SK-N-SH (cell line): ENCODE measurements around the gene RMDN3. TPM values are rescaled to one million over a fixed set of nuclear protein-coding genes. Genes with fewer than 3 reads are reported as not detected.

ENCODE experiments used
- CHD2 ChIP-seq: fragments of 150-350 bp; IDR thresholded peaks from 2 replicates; pipeline ENCODE4 v1.6.1; 2018; ENCODE audit warnings: low read length; ENCODE audit not compliant: partially characterized antibody
- ELF1 ChIP-seq: IDR thresholded peaks from 2 replicates; pipeline ENCODE4 v1.4.0; 2012
- EP300 ChIP-seq, 2 experiments: IDR thresholded peaks; 2 replicates each; pipeline versions ENCODE4 v1.4.0 to v1.6.1; 2012; ENCODE audit warnings: borderline replicate concordance in 1 of 2, low read depth in 1 of 2, low read length in 1 of 2
- EZH2phosphoT487 ChIP-seq: fragments of 200-600 bp; sonication (generic); IDR thresholded peaks from 2 replicates; pipeline ENCODE4 v1.6.1; 2017; ENCODE audit warnings: low read depth, mixed run types, mild to moderate bottlenecking, antibody characterized with exemption, moderate library complexity, borderline replicate concordance
- FOXJ3 ChIP-seq: sonication (generic); formaldehyde crosslinking; IDR thresholded peaks from 2 replicates; pipeline ENCODE4 v1.5.1; 2020; ENCODE audit warnings: mild to moderate bottlenecking, missing genetic modification reagents
- FOXM1 ChIP-seq: IDR thresholded peaks from 2 replicates; pipeline ENCODE4 v1.4.0; 2012; ENCODE audit warnings: low read depth, mild to moderate bottlenecking
- GABPA ChIP-seq: IDR thresholded peaks from 2 replicates; pipeline ENCODE4 v1.4.0; 2012; ENCODE audit warnings: low read depth, mild to moderate bottlenecking
- JUND ChIP-seq: IDR thresholded peaks from 2 replicates; pipeline ENCODE4 v1.4.0; 2012
- MAX ChIP-seq: IDR thresholded peaks from 2 replicates; pipeline ENCODE4 v1.4.0; 2012; ENCODE audit warnings: low read depth
- MEF2A ChIP-seq: IDR thresholded peaks from 2 replicates; pipeline ENCODE4 v1.4.0; 2012; ENCODE audit warnings: low read depth, borderline replicate concordance
- MXI1 ChIP-seq: IDR thresholded peaks from 2 replicates; pipeline ENCODE4 v1.6.1; 2012; ENCODE audit warnings: mild to moderate bottlenecking, low read depth, low read length, improper control_type of control experiment
- NFIC ChIP-seq: IDR thresholded peaks from 2 replicates; pipeline ENCODE4 v1.4.0; 2012; ENCODE audit warnings: borderline replicate concordance
- NRF1 ChIP-seq: IDR thresholded peaks from 2 replicates; pipeline ENCODE4 v1.6.1; 2012; ENCODE audit warnings: low read depth, mild to moderate bottlenecking, low read length
- POLR2AphosphoS5 ChIP-seq: IDR thresholded peaks from 2 replicates; pipeline ENCODE4 v1.6.1; 2012; ENCODE audit warnings: low read depth, low read length
- RCOR1 ChIP-seq: fragments of 150-350 bp; IDR thresholded peaks from 2 replicates; pipeline ENCODE4 v1.6.1; 2017; ENCODE audit warnings: antibody characterized with exemption, low read length
- RFX5 ChIP-seq: IDR thresholded peaks from 2 replicates; pipeline ENCODE4 v1.6.1; 2012; ENCODE audit warnings: mild to moderate bottlenecking, improper control_type of control experiment, low read length
- SIN3A ChIP-seq: IDR thresholded peaks from 2 replicates; pipeline ENCODE4 v1.6.1; 2012; ENCODE audit warnings: low read depth, mild to moderate bottlenecking, low read length, moderate library complexity, borderline replicate concordance
- TAF1 ChIP-seq: IDR thresholded peaks from 2 replicates; pipeline ENCODE4 v1.6.1; 2012; ENCODE audit warnings: low read depth, mild to moderate bottlenecking, low read length, moderate library complexity, borderline replicate concordance
- TEAD4 ChIP-seq: IDR thresholded peaks from 2 replicates; pipeline ENCODE4 v1.4.0; 2012; ENCODE audit warnings: mild to moderate bottlenecking, borderline replicate concordance; ENCODE audit not compliant: insufficient read depth
- USF1 ChIP-seq: IDR thresholded peaks from 2 replicates; pipeline ENCODE4 v1.4.0; 2012; ENCODE audit warnings: low read depth, borderline replicate concordance
- YY1 ChIP-seq: IDR thresholded peaks from 2 replicates; pipeline ENCODE4 v1.4.0; 2012; ENCODE audit warnings: low read depth, mild to moderate bottlenecking
- polyA plus RNA-seq, 3 experiments: library from polyadenylated mRNA; depleted of rRNA; stranded (reverse); fragments of >200 nt; gene quantifications; 2 replicates each; pipeline ENCODE4 v1.2.3, GENCODE V29; 2012
- TF ChIP-seq, protein P1 (sequence below): fragments of 150-350 bp; IDR thresholded peaks from 2 replicates; pipeline ENCODE4 v1.6.1; 2017; ENCODE audit warnings: antibody characterized with exemption, low read length, low read depth, borderline replicate concordance
- TF ChIP-seq, protein P2 (sequence below): IDR thresholded peaks from 2 replicates; pipeline ENCODE4; 2012
- TF ChIP-seq, protein P3 (sequence below): fragments of 150-350 bp; IDR thresholded peaks from 2 replicates; pipeline ENCODE4 v1.6.1; 2016; ENCODE audit warnings: mild to moderate bottlenecking, low read depth, low read length
- TF ChIP-seq, protein P4 (sequence below): IDR thresholded peaks from 2 replicates; pipeline ENCODE4 v1.4.0; 2012; ENCODE audit warnings: low read depth, borderline replicate concordance

The RMDN3 gene
- polyA plus RNA-seq, 1 of the 3 experiments (the other 2 are of a cell fraction), result 33.0 TPM

DNA sequence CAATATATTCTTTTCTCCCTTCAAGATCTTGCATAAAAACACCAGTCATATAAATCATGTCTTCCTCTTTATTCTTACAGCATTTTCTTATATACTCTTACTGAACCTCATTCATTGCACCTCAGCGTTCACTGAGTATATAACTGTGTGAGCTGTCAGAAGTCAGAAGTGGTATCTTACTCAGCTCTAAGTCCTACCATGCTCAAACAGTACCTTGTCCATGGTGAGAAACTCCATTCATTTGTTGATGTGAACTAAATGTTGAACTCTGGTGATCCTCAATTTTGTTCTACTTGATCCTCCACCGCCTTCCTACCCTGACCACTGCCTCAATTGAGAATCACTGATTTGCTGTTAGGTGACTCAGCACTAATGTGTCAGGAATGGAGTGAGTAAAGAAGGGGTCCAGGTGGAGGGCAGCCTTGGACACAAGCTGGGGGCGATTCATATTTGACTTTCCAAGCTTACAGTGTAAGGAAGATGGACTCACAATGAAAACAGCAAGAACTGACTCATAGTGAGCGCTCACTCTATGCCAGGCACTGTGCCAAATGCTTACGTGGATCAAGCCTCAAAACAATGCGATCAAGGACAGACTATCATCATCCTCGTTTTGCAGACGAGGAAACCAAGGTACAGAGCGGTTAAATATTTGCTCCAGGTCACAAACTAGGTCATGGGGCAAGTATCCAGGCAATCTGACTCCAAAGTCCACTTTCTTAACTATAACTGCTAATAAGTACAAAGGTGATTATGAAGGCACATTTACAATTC lies 38.3 kb upstream of the RMDN3 start (continued):
- TF ChIP-seq SIN3A (no peak), CHD2 (no peak), JUND (0 out of 2 replicates have a peak, but pooled peaks have one; percentile 44), RCOR1 (no peak), USF1 (no peak), TEAD4 (no peak), EP300 (IDR thresholded peaks at IDR 0.05; ENCODE audit: borderline replicate concordance in 1 of 2, low read depth in 1 of 2, low read length in 1 of 2) (no peak), MXI1 (no peak), TAF1 (no peak), GABPA (no peak), FOXM1 (no peak), NRF1 (no peak), EZH2phosphoT487 (no peak), ELF1 (no peak), RFX5 (no peak), MAX (peak; percentile 36; the same call in 1 of the 2 replicates), MEF2A (no peak), NFIC (peak; percentile 94), POLR2AphosphoS5 (peak; percentile 30; the same call in 1 of the 2 replicates), YY1 (no peak), FOXJ3 (no peak)
- TF ChIP-seq, protein P1, sequence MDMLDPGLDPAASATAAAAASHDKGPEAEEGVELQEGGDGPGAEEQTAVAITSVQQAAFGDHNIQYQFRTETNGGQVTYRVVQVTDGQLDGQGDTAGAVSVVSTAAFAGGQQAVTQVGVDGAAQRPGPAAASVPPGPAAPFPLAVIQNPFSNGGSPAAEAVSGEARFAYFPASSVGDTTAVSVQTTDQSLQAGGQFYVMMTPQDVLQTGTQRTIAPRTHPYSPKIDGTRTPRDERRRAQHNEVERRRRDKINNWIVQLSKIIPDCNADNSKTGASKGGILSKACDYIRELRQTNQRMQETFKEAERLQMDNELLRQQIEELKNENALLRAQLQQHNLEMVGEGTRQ, result no peak
- TF ChIP-seq, protein P2, sequence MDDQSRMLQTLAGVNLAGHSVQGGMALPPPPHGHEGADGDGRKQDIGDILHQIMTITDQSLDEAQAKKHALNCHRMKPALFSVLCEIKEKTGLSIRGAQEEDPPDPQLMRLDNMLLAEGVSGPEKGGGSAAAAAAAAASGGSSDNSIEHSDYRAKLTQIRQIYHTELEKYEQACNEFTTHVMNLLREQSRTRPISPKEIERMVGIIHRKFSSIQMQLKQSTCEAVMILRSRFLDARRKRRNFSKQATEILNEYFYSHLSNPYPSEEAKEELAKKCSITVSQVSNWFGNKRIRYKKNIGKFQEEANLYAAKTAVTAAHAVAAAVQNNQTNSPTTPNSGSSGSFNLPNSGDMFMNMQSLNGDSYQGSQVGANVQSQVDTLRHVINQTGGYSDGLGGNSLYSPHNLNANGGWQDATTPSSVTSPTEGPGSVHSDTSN, result 0 out of 2 replicates have a peak, but pooled peaks have one; percentile 25
- TF ChIP-seq, protein P3, sequence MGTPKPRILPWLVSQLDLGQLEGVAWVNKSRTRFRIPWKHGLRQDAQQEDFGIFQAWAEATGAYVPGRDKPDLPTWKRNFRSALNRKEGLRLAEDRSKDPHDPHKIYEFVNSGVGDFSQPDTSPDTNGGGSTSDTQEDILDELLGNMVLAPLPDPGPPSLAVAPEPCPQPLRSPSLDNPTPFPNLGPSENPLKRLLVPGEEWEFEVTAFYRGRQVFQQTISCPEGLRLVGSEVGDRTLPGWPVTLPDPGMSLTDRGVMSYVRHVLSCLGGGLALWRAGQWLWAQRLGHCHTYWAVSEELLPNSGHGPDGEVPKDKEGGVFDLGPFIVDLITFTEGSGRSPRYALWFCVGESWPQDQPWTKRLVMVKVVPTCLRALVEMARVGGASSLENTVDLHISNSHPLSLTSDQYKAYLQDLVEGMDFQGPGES, result no peak
- TF ChIP-seq, protein P4, sequence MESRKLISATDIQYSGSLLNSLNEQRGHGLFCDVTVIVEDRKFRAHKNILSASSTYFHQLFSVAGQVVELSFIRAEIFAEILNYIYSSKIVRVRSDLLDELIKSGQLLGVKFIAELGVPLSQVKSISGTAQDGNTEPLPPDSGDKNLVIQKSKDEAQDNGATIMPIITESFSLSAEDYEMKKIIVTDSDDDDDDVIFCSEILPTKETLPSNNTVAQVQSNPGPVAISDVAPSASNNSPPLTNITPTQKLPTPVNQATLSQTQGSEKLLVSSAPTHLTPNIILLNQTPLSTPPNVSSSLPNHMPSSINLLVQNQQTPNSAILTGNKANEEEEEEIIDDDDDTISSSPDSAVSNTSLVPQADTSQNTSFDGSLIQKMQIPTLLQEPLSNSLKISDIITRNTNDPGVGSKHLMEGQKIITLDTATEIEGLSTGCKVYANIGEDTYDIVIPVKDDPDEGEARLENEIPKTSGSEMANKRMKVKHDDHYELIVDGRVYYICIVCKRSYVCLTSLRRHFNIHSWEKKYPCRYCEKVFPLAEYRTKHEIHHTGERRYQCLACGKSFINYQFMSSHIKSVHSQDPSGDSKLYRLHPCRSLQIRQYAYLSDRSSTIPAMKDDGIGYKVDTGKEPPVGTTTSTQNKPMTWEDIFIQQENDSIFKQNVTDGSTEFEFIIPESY, result no peak
